DOHH2 (cell line): Measurements from ENCODE around the gene TMEM217.

Experiments
- H3F3A ChIP-seq: fragments of 200-600 bp; sonication (generic), shearing (Covaris generic); 2 replicates; pipeline ENCODE4 v1.6.0; 2016; ENCODE audit warnings: antibody characterized with exemption, mild to moderate bottlenecking; ENCODE audit not compliant: control insufficient read depth, insufficient read depth
- H3K27ac ChIP-seq: fragments of 200-600 bp; sonication (generic); 2 replicates; pipeline ENCODE4 v1.5.1; 2014; ENCODE audit warnings: low read depth, mild to moderate bottlenecking, low read length, moderate library complexity
- H3K27me3 ChIP-seq: fragments of 200-600 bp; sonication (generic); 2 replicates; pipeline ENCODE4 v1.6.1; 2014; ENCODE audit warnings: mild to moderate bottlenecking, low read length, mixed read lengths; ENCODE audit not compliant: control insufficient read depth
- H3K36me3 ChIP-seq: fragments of 200-600 bp; sonication (generic); 2 replicates; pipeline ENCODE4 v1.6.1; 2014; ENCODE audit warnings: mild to moderate bottlenecking, low read length, moderate library complexity, mixed read lengths; ENCODE audit not compliant: control insufficient read depth
- H3K4me1 ChIP-seq: fragments of 200-600 bp; sonication (generic); 2 replicates; pipeline ENCODE4 v1.6.1; 2014; ENCODE audit warnings: mild to moderate bottlenecking, low read length, mixed read lengths; ENCODE audit not compliant: control insufficient read depth
- H3K4me2 ChIP-seq: fragments of 200-600 bp; sonication (generic); 2 replicates; pipeline ENCODE4 v1.6.0; 2014; ENCODE audit warnings: mild to moderate bottlenecking, low read length, moderate library complexity
- H3K4me3 ChIP-seq: fragments of 200-600 bp; sonication (generic); 2 replicates; pipeline ENCODE4 v1.5.1; 2014; ENCODE audit warnings: mild to moderate bottlenecking, low read length, mixed read lengths
- H3K79me2 ChIP-seq: fragments of 200-600 bp; sonication (generic); 2 replicates; pipeline ENCODE4 v1.6.1; 2014; ENCODE audit warnings: mild to moderate bottlenecking, low read length, mixed read lengths; ENCODE audit not compliant: control insufficient read depth
- H3K9me2 ChIP-seq: fragments of 200-600 bp; sonication (generic); replicated peaks from 2 replicates; pipeline ENCODE4 v1.6.1; 2014; ENCODE audit warnings: mild to moderate bottlenecking, low read length, mixed read lengths; ENCODE audit not compliant: control insufficient read depth
- H3K9me3 ChIP-seq: fragments of 200-600 bp; sonication (generic); 2 replicates; pipeline ENCODE4 v1.6.1; 2014; ENCODE audit warnings: antibody characterized with exemption, low read length, mixed read lengths; ENCODE audit not compliant: control insufficient read depth, insufficient read depth
- H4K20me1 ChIP-seq: fragments of 200-600 bp; sonication (generic); 2 replicates; pipeline ENCODE4 v1.6.0; 2014; ENCODE audit warnings: low read depth, mild to moderate bottlenecking, antibody characterized with exemption, low read length, moderate library complexity; ENCODE audit not compliant: control insufficient read depth, insufficient read depth
- CTCF ChIP-seq: fragments of 200-600 bp; sonication (generic); IDR thresholded peaks from one replicate; pipeline ENCODE4 v1.5.1; 2014; ENCODE audit warnings: antibody characterized with exemption, mild to moderate bottlenecking, low read depth, low read length; ENCODE audit not compliant: poor library complexity, severe bottlenecking
- EZH2phosphoT487 ChIP-seq: fragments of 200-600 bp; sonication (generic); IDR thresholded peaks from 2 replicates; pipeline ENCODE4 v1.6.1; 2017; ENCODE audit warnings: borderline replicate concordance, mild to moderate bottlenecking, antibody characterized with exemption, low read length, moderate library complexity, mixed read lengths

TMEM217 gene

GRCh38 chr6:37218511-37218910 lies 39.4 kb downstream of the TMEM217 start:
- H3K4me2 ChIP-seq: no peak overlapping the region
- H3K9me3 ChIP-seq: no peaks in the 10 kb centered on the region
- no peaks in the 10 kb centered on the region for H3K79me2 ChIP-seq
- H3K9me2 ChIP-seq: no peaks in the 10 kb centered on the region
- TF ChIP-seq EZH2phosphoT487: no peak
- no peak for TF ChIP-seq CTCF
- no peak overlapping the region for H3K27ac ChIP-seq
- no peaks in the 10 kb centered on the region for H3K36me3 ChIP-seq
- no peaks in the 10 kb centered on the region for H4K20me1 ChIP-seq
- peaks cover 15% of the 10 kb centered on the region for H3K4me1 ChIP-seq
- peaks cover 9% of the 10 kb centered on the region for H3F3A ChIP-seq
- H3K4me3 ChIP-seq: no peak overlapping the region
- H3K27me3 ChIP-seq: no peaks in the 10 kb centered on the region

GRCh38 chr6:37218061-37218460 lies 39.9 kb downstream of the TMEM217 start:
- TF ChIP-seq EZH2phosphoT487 (no peak), CTCF (no peak)
- Histone ChIP-seq H3K36me3 (no peaks in the 10 kb centered on the region), H3F3A (peaks cover 9% of the 10 kb centered on the region), H4K20me1 (no peaks in the 10 kb centered on the region), H3K4me3 (no peak overlapping the region), H3K4me2 (no peak overlapping the region), H3K9me2 (no peaks in the 10 kb centered on the region), H3K79me2 (no peaks in the 10 kb centered on the region), H3K27me3 (no peaks in the 10 kb centered on the region), H3K4me1 (peaks cover 15% of the 10 kb centered on the region), H3K27ac (no peak overlapping the region), H3K9me3 (no peaks in the 10 kb centered on the region)

GRCh38 chr6:37212268-37212667 lies 45.7 kb downstream of the TMEM217 start:
- Histone ChIP-seq H3F3A (no peaks in the 10 kb centered on the region), H4K20me1 (no peaks in the 10 kb centered on the region), H3K36me3 (no peaks in the 10 kb centered on the region), H3K9me3 (no peaks in the 10 kb centered on the region), H3K4me1 (no peaks in the 10 kb centered on the region), H3K27me3 (peaks cover 11% of the 10 kb centered on the region), H3K27ac (no peak overlapping the region), H3K4me3 (no peak overlapping the region), H3K9me2 (no peaks in the 10 kb centered on the region), H3K4me2 (no peak overlapping the region), H3K79me2 (no peaks in the 10 kb centered on the region)
- TF ChIP-seq CTCF: no peak

- TF ChIP-seq EZH2phosphoT487 (peak; percentile 62; the same call in 1 of the 2 replicates), CTCF (peak; percentile 90)
- H3K9me2 ChIP-seq: no peaks in the 10 kb centered on the region
- no peak overlapping the region for H3K4me3 ChIP-seq
- no peaks in the 10 kb centered on the region for H3K36me3 ChIP-seq
- H4K20me1 ChIP-seq: no peaks in the 10 kb centered on the region
- no peaks in the 10 kb centered on the region for H3K9me3 ChIP-seq
- no peak overlapping the region for H3K4me2 ChIP-seq
- no peak overlapping the region for H3K27ac ChIP-seq
- H3K4me1 ChIP-seq: no peaks in the 10 kb centered on the region
- H3K27me3 ChIP-seq: peaks cover 11% of the 10 kb centered on the region
- no peaks in the 10 kb centered on the region for H3K79me2 ChIP-seq
- H3F3A ChIP-seq: no peaks in the 10 kb centered on the region
Observed at GRCh38 chr6:37210313-37210968, 47.5 kb downstream of the TMEM217 start.
